ENCODE measurements around the gene RNASET2.
"Not testable (repeated sequence)": the region's sequence is repeated elsewhere in the genome, so short reads cannot be mapped to it uniquely, and the experiment has no call there.

RNASET2 gene

DNA sequence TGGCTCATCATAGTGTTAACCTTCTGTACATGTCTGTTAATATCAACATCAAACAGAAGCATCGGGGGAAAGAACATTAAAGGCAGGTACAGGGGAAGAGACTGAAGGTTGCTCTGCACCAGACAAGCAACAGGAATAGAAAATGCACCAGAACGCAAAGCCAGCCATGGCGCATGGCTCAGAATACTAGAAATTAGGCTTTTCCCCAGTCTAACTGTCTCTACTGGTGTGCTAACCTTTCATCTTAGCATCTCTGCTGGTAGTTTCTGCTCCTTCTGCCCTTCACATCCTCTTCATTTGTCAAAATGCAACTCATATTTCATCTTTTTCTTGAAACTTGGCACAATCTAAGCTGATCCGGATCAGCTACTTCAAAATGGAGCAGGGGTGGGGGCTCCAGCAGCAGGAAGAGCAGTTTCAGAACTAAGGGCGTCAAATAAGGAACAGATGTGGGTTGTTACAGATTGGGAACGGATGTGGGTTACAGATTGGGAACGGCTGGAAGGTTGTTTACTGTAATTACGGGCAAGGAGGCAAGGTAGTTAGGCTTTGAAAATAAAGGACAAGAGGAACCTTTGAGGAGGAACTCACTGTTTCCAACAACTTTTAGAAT is 13.1 kb upstream of the RNASET2 start:
- DNase-seq = peak; percentile 43

DNA sequence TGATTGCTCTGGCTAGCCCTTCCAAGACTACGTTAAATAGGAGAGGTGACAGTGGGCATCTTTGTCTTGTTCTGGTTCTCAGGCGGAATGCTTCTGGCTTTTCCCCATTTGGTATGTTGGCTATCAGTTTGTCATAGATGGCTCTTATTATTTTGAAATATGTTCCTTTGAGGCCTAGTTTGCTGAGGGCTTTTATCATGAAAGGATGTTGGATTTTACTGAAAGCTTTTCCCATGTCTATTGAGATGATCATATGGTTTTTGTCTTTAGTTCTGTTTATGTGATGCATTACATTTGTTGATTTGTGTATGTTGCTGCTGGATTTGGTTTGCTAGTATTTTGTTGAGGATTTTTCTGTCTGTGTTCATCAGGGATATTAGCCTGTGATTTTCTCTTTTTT is 9.9 kb upstream of the RNASET2 start:
- DNase-seq = no peak

DNA sequence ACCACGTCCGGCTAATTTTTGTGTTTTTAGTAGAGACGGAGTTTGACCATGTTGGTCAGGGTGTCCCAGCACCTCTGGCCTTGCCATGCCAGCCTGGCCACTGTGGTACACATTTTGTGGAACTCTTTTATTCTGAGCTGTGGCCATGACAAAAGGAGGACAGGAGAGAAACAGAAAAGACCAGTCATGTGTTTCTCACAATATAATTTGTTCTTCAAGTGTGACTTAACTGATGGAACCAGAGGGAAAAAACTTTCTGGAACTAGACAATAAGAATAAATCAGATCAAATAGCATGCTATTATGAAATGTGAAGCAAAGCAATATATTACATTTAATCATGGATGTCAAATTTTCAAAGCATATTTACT is 4.2 kb upstream of the RNASET2 start:
- no peak for DNase-seq

DNA sequence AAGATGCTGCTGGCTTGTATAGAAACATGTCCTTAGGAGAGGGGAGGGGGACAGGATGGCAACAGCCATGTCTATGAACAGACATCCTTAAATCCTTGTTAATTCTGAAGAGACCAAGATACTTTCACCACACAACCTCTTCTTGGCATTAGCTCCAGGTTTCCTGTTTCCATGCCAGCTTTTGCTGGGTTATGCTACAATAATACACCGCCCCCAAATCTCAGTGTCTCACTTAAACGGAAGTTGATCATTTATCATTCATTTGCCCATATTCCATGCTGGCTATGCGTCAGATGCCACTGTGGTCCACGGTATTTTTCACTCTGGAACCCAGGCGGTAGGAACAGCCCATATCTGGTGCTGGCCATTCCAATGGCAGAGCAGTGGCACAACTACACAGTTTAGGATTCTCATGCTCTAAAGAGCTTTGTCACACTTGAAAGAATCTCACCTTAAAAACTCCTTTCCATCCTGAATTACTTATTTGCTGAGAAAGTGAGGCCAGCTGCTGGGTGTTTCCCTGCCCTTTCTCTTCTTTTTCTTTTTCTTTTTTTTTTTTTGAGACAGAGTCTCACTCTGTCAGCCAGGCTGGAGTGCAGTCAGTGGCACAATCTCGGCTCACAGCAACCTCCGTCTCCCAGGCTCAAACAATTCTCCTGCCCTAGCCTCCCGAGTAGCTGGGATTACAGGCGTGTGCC is 3.7 kb upstream of the RNASET2 start:
- no peak for DNase-seq

DNA sequence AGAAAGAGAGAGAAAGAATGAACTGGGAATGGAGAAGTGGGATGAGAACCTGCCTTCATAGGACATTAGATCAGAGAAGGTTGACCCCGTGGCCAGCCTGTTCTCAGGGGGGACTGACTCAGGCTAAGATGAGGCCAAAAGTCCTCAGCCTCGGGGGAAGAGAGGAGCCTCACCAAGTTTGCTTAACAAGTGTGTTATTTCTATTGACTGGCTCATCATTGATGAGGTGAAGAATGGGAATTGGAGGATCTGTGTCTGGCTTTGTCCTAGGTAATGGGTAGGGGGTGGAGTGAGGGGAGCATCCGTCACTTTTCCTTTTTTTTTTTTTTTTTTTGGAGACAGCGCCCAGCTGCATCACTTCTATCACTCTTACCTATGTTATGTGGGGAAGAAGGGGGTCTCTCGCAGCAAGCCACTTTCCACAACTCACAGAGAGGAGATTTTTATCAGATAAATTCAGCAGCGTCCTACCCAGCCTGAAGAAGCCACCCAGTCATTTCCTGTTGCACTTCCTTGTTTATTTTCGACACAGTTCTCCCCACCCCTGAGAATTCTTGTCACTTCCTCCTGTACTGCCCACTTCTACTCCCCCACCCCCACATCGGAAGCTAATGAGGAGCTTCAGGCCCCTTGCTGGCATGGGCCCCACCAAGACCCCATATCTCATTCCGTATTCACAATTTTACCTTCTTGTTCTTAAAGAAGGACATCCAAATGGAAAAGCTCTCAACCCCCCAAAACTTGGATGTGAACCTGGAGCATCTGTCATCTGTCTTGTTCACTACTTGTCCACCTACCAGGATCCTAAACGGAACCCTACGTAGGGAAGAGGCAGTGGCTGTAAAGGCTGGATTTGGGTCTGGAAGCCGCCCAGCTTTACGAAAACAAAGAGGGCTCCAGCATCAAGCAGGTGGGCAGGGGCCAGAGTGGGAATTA is 2.8 kb upstream of the RNASET2 start:
- DNase-seq = peak; percentile 73

DNA sequence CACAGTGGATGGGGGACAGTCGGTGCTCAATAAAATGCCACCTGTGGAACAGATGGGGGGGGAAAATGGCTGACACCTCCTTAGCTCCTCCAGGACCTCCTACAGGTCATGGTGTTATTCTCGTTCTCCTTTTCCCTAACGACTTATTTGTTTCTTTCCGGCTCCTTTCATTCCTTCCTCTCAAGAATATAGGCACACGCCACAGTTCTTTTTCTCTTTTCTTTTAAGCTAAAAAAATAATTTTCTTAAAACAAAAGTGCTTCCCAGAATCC is 1.4 kb upstream of the RNASET2 start:
- DNase-seq = no peak

DNA sequence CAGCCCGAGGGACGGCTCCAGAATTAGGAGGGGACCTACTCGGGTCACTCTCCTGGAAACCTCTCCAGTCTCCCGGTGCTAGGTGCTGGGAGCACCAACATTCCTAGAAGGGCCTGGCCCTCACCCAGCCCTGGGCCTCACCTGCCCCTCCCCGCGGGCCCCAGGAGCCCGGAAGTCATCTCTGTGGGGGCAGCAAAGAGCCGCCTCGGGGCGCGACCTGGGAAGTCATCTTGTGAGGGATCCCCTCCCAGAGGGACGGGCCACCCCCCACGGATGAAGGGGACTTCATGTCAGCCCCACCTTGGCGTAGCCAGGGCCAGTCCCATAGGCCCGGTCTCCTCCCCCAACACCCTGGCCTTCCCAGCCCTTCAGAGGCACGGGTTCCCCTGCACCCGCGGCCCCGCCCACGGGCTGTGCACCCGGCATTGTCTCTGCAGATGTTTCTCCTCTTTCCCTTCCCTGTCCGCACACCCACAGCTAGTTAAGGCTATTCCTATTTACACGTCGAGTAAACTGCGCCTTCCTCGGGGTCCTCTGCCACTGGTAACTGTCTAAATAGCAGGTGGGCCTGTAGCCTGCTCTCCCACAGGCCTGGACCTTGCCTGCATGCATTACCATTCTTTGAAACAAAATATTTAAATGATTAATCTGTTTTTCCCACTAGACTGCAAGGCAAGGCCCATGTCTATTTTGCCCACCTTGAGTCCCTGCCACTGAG is 896 bp upstream of the RNASET2 start:
- DNase-seq = peak; percentile 71

DNA sequence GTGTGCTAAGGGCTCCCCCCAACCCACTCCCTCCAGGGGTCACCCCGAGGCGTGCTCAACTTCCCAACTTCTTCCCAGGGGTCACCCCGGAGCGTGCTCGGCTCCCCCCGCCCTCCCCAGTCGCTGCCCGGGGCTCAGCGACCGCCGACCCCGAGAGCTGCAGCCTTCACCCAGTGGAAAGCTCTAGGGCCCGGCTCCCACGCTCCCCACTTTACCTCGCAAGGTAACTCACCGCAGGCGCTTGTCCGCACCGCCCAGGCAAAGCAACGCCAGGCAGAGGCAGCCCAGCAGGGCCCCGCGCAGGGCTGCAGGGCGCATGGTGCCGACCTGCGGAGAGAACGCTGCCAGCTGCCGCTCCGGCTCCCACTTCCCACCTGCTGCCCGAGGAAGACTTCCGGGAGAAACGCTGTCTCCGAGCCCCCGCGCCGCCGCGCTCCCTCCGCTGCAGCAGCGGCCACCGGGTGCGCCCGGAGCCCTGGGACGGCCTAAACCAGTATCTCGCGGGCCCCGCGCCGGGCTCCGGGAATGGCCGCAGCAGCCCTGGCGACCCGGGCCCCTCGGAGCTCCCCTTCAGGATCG is 396 bp downstream of the RNASET2 start:
- DNase-seq = no peak

DNA sequence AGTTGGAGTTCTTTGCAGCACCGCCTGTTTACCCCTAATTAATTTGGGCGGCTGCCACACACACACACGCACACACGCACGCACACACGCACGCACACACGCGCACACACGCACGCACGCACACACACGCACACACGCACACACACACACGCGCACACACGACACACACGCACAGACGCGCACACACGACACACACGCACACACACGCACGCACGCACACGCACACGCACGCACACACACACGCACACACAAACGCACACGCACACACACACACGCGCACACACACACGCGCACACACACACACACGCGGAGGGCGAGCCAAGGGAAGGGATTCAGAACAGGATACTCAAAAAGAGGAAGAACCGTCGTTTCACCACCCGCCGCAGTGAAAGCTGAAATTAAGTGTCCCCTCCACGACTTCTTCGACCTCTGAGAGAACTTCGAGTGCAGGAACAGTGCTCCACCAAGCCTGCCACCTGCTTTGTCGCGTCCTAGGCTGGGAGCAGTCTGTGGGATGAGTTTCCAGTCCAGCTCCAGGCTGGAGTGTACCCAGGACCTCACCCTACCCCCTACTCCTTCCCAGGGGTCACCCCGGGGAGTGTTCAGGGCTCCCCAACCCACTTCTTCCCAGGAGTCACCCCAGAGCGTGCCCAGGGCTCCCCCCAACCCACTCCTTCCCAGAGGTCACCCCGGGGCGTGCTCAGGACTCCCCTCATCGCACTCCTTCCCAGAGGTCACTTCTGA is 1.1 kb downstream of the RNASET2 start:
- DNase-seq = peak; percentile 64

DNA sequence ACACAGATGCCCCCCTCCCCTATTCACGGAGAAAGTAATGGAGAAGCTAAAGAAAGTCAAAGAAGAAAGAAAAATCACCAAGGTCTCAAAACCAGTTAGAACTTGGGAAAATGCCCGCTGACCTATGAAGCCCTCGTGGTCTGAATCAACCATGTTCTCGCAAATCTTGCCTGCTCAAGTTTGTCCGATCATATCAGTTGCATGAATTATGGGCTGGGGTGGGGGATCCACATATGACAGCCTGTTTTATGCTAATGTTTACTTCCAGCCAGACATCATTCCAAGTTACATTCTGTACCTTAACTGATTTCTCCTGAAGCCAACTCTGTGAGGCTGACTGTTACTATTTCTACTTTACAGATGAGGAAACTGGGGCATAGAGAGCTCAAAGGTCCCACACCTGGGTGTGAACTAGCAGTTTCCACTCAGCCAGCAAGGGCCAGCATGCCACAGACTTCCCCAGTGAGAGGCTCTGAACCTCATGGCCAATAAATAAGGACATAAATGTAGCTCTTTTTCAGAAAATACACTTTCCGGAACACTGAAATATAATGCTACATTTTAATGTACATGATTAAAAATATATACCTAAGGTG is 2.1 kb downstream of the RNASET2 start:
- peak; percentile 19 for DNase-seq

DNA sequence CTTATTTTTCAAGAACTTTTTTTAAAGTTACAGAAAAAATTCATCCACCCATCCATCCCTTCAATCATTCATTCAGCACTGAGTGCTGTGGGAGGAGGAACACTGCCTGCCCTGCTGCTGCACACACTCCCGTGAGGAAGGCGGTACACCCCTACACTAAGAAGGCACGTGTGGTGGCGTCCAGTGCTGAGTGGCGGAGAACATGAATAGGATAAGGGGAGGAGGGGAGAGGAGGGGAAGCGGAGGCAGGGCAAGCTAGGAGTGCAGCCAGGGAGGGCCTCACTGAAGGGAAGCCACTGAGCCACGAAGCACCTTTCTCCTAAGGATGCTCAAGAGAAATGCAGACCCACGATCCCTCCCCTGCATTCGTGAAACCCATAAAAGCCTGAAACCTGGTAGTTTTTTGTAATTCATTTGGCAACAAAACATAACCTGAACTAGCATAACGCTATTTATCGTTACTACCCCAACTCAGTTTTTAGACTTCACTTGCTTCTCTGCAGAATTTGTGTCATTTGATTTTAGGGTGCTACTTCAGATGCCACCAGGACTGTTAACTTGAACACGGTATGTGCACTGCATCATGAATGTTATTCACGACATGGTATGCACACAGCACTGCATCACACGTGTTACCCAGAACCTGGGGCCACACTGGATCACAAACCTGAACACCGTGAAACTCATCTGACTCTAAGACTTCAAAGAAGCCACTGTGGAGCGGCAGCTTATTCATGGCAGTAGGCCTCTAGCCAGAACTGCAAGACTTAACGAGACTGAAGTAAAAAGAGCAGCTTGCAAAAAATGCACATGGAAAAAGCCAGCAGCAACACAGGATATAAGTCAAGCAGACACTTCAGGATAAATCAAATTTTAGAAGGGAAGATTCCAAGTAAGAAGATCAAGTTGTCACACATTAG is 3.5 kb downstream of the RNASET2 start:
- DNase-seq = peak; percentile 70

DNA sequence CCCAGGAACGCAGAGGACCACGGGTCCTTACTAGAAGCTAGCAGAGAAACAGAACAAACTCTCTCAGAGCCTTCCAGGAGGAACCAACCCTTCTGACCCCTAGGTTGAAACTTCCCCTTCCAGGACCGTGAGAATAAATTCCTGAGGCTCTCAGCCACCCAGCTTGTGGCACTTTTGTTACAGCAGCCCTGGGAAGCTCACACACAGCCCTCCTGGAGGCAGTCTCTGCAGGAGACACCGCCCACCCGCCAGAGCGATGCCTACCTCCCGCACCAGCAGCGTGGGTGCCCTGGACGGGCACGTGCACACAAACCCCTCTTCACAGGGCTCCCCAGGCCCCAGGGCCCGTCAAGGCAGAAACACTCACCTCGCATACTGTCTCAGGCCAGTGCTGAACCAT is 4.2 kb downstream of the RNASET2 start:
- DNase-seq = no peak

DNA sequence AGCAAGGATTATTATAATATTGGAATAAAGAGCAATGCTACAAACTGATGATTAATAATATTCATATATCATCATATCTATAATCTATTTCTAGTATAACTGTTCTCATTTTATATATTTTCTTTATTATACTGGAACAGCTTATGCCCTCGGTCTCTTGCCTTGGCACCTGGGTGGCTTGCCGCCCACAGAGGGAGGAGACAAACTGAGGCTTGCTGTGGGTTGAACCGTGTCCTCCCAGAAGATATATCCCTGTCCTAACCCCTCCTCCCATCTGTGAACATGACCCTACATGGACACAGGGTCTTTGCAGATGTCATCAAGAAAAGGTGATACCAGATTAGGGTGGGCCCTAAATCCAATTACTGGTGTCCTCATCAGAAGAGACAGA is 4.7 kb downstream of the RNASET2 start:
- DNase-seq = no peak

DNA sequence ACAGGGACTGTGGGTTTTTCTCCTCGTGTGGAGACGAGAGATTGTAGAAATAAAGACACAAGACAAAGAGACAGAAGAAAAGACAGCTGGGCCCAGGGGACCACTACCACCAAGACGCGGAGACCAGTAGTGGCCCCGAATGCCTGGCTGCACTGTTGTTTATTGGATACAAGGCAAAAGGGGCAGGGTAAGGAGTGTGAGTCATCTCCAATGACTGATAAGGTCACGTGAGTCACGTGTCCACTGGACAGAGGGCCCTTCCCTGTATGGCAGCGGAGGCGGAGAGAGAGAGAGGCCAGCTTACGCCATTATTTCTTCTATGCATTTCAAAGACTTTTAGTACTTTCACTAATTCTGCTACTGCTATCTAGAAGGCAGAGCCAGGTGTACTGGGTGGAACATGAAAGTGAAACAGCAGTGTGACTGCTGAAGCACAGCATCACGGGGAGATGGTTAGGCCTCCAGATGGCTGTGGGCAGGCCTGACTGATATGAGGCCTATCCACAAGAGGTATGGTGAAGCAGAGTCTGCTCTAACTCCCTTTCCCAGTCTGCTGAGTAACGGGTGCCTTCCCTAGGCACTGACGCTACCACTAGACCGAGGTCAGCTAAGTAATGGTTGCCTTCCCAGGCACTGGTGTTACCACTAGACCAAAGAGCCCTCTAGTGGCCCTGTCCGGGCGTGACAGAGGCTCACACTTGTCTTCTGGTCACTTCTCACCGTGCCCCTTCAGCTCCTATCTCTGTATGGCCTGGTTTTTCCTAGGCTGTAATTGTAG is 5.3 kb downstream of the RNASET2 start:
- peak; percentile 69 for DNase-seq

DNA sequence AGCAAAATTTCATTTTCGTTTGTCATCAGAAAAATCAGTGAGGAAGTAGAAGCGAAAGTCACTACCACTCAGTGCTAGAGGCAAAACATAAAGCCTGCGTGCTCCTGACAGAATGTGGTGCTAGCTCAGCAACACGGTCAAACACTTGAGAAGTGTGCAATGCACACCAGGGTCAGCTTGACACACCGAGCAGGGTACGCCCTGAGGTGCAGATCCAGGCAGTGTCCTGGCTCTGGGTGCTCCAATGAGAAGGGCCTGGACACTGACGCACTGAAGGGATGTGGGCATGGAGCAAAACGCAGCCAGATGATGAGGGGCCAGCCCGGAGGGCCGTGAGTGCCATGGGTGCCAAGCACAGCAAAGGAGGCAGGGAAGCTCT is 5.9 kb downstream of the RNASET2 start:
- DNase-seq = peak; percentile 43

DNA sequence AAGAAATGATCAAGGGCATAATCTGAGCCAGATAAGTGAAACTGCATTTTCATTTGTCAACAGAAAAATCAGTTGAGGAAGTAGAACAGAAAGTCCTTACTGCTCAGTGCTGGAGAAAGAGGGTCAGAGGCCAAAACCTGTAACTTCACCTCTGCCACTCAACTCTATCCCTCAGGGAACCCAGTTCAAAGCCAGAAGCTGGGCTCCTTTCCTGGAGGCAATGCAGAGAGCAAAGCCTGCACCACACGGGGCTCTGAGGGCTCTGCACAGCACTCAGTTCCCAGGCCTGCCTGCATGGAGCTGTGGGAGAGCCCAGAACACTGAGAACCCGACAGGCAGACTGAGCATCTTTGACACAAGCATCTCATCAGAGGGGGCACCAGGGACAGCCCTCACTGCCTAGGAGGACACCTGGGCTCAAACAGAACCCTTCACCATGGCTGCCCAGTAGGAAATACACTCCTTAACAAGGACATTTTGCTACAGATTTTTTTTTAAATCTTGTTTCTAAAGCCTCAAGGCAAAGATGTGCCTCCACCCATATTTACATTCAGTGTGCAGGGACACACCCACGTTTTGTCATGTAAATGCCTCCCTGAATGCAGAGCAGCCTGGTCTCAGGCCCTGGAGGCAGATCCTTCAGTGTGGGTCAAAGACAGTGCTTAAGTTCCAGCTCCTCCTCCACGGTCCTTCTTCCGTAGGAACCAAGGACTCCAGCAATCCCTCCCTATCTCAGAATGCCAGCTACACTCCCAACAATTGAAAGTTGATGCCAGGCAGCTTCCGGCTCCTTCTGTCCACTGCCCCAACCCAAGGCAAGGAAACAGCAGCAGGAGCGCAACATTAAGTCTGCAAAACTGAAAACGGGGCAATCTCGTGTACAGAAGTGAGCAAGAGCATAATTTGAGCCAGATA is 6.6 kb downstream of the RNASET2 start:
- peak; percentile 37 for DNase-seq

DNA sequence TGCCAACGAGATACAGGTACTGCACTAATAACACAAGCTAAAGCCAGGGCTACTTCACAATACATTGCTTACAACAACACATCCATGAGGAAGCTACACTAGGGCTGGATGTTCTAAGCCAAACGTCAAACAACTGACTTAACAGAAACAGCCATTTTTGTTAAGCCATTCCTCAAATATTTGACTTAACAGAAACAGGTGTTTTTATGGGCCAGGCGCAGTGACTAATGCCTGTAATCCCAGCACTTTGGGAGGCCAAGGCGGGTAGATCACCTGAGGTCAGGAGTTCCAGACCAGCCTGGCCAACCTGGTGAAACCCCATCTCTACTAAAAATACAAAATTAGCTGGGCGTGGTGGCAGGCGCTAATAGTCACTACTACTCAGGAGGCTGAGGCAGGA is 7.6 kb downstream of the RNASET2 start:
- DNase-seq = not testable (repeated sequence)

DNA sequence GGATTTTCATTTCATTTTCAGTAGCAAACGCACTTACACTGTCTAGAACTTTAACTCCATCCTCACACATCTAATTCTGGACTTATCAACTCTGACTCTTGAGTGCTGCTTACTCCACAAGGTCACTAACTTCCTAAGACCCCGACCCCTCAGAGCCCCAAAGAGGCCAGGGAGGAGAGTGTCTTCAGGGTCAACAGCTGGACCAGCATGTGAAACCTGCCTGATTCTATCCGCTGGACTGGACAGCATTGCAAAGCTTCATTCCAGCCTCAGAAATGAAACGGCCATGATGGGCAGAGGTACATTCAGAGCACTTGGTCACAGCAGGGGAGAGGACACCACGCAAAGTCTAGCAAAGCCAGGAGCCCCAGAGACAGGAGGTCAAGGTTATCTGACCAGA is 9.1 kb downstream of the RNASET2 start:
- no peak for DNase-seq

DNA sequence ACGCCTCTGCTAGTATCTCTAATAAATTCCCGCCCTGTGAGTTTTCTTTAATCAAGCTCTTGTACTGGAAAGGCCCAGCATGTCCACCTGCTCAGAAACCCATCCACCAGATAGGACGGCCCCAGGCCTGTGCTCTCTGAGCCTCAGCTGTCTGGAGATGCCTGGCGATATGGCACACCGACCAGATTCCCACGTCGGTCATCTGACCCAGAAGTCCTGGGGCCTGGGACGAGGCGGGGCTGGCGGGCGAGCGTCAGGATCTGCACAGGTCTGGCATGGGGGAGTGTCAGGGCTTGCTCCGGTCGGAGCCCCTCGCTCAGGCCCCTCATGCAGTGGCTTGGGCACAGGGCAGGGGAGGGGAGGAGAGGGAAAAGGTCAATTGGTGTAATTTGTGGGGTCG is 10.2 kb downstream of the RNASET2 start:
- no peak for DNase-seq

Data from CD4-positive, alpha-beta T cell treated with Interleukin-6 for 4 hours (primary cell).